Panc1 (cell line): Measurements from ENCODE around the gene ZBTB7A. TPM values are rescaled to one million over a fixed set of nuclear protein-coding genes. Genes with fewer than 3 reads are reported as not detected.

ENCODE experiments used
- ATAC-seq: fragments of 200-7000 bp; cut with Tn5 transposase; 2 replicates; pipeline ENCODE4 v1.9.1; 2020; ENCODE audit warnings: mild to moderate bottlenecking, moderate library complexity
- BruUV-seq: library from RNA; stranded (reverse); fragments of 400-500 nt; replicated peaks from 2 replicates; lab custom pipeline; 2021; lab: Mats Ljungman, UMichigan
- CTCF ChIA-PET: fragments of 300-600 bp; sonication (Branson Sonifier 250); formaldehyde crosslinking; loops from one replicate; lab custom pipeline; 2022; ENCODE audit warnings: antibody characterized with exemption; lab: Charles Lee
- POLR2A ChIA-PET: fragments of 300-600 bp; sonication (Branson Sonifier 250); formaldehyde crosslinking; loops from one replicate; lab custom pipeline; 2022; ENCODE audit warnings: antibody characterized with exemption; lab: Charles Lee
- DNase-seq: peaks from one replicate; pipeline ENCODE4 v3.0.0-alpha.2; 2010; ENCODE audit warnings: low read depth, low spot score
- H3K27ac ChIP-seq: 2 replicates; pipeline ENCODE4 v1.5.1; 2011; ENCODE audit warnings: mild to moderate bottlenecking, low read length, inconsistent platforms
- H3K27me3 ChIP-seq: fragments of 200-500 bp; sonication (Bioruptor generic); 2 replicates; pipeline ENCODE4 v1.6.0; 2014; ENCODE audit warnings: low read length, inconsistent platforms; ENCODE audit not compliant: control insufficient read depth, insufficient read depth
- H3K36me3 ChIP-seq: fragments of 200-500 bp; sonication (Bioruptor generic); 2 replicates; pipeline ENCODE4 v1.5.1; 2014; ENCODE audit warnings: inconsistent platforms, mild to moderate bottlenecking, low read length, moderate library complexity; ENCODE audit not compliant: control insufficient read depth, insufficient read depth
- H3K4me1 ChIP-seq: 2 replicates; pipeline ENCODE4 v1.5.1; 2011; ENCODE audit warnings: inconsistent platforms, mild to moderate bottlenecking, low read length, moderate library complexity; ENCODE audit not compliant: control insufficient read depth, insufficient read depth
- H3K4me3 ChIP-seq, 2 experiments: 2 replicates each; pipeline ENCODE4 v1.5.1; 2011 to 2012; ENCODE audit warnings: low read depth in 2 of 2, low read length in 2 of 2, mild to moderate bottlenecking in 2 of 2, inconsistent platforms in 1 of 2, moderate library complexity in 1 of 2
- H3K9me3 ChIP-seq: fragments of 200-500 bp; sonication (Bioruptor generic); 2 replicates; pipeline ENCODE4 v1.5.1; 2014; ENCODE audit warnings: low read depth, mild to moderate bottlenecking, inconsistent platforms, low read length, moderate library complexity; ENCODE audit not compliant: control insufficient read depth, insufficient read depth
- CTCF ChIP-seq: fragments of 450-650 bp; IDR thresholded peaks from 2 replicates; pipeline ENCODE4 v1.5.1; 2017; ENCODE audit warnings: mild to moderate bottlenecking
- POLR2AphosphoS5 ChIP-seq: IDR thresholded peaks from 2 replicates; pipeline ENCODE4 v1.6.1; 2012; ENCODE audit warnings: mild to moderate bottlenecking, low read depth, low read length, moderate library complexity
- REST ChIP-seq, 2 experiments: IDR thresholded peaks; 2 replicates each; pipeline ENCODE4 v1.6.1; 2011 to 2012; ENCODE audit warnings: low read depth in 2 of 2, control low read depth in 1 of 2, low read length in 1 of 2, mild to moderate bottlenecking in 1 of 2, moderate library complexity in 1 of 2; ENCODE audit not compliant: insufficient read depth in 1 of 2
- SIN3A ChIP-seq: IDR thresholded peaks from 2 replicates; pipeline ENCODE4 v1.6.1; 2012; ENCODE audit warnings: low read depth, mild to moderate bottlenecking, low read length, moderate library complexity, borderline replicate concordance; ENCODE audit not compliant: insufficient read depth
- TCF7L2 ChIP-seq: IDR thresholded peaks from 2 replicates; pipeline ENCODE4 v1.6.1; 2011; ENCODE audit warnings: mild to moderate bottlenecking, low read depth, low read length, inconsistent platforms
- in situ Hi-C: cut with HindIII; loops from 2 replicates; pipeline ENCODE4 v1.10.0; 2016; ENCODE audit warnings: low sequenced_read_pairs, low pct_unique_long_range_greater_than_20kb
- intact Hi-C: fragments of 100-400 bp; cut with micrococcal nuclease; formaldehyde crosslinking; loops from one replicate; pipeline ENCODE4 v1.10.0; 2022; ENCODE audit not compliant: unreplicated experiment
- total RNA-seq: library from RNA; stranded (reverse); gene quantifications from one replicate; pipeline ENCODE4 v1.2.1, GENCODE V29; 2021; ENCODE audit not compliant: unreplicated experiment

Gene ZBTB7A
- total RNA-seq, 1 experiment from 2014 or later: 48.0 TPM

DNA sequence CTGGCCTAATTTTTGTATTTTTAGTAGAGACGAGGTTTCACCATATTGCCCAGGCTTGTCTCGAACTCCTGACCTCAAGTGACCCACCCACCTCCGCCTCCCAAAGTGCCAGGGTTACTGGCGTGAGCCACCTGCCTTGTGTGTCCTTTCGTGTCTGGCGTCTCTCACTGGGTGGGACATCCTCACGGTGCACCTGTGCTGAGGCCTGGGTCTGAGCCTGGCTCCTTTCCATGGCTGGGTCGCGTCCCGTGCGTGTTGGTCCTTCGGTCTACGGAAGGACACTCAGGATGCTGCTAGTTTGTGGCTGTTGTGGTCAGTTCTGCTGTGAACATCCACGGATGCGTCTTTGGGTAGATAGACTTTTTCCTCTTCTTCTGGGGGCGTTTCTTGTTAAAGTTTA, 39.6 kb downstream of the ZBTB7A start:
- ATAC-seq (no peak), DNase-seq (no peak)
- no peaks in the 10 kb centered on the region for H3K4me1 ChIP-seq
- no TSS peak for BruUV-seq
- H3K27me3 ChIP-seq: no peaks in the 10 kb centered on the region
- in situ Hi-C loops (no loop called here), intact Hi-C loops (no loop called here)
- ChIA-PET POLR2A (no interaction called here), CTCF (interaction anchor here (0.6 kb wide), 1 partner anchor 19 kb away, joined by 12 read pairs; no protein-coding TSS in a partner anchor)
- H3K9me3 ChIP-seq: no peaks in the 10 kb centered on the region
- TF ChIP-seq SIN3A (no peak), TCF7L2 (no peak), POLR2AphosphoS5 (no peak), CTCF (no peak), REST (IDR thresholded peaks at IDR 0.05; ENCODE audit: insufficient read depth in 1 of 2, low read depth in 2 of 2, low read length in 1 of 2) (no peak)
- H3K4me3 ChIP-seq: no peak overlapping the region
- H3K36me3 ChIP-seq: no peaks in the 10 kb centered on the region
- H3K27ac ChIP-seq: no peak overlapping the region

- Histone ChIP-seq H3K9me3 (no peaks in the 10 kb centered on the region), H3K4me1 (no peaks in the 10 kb centered on the region), H3K36me3 (no peaks in the 10 kb centered on the region), H3K27me3 (no peaks in the 10 kb centered on the region), H3K27ac (no peak overlapping the region), H3K4me3 (no peak overlapping the region)
- DNase-seq (no peak), ATAC-seq (no peak)
- in situ Hi-C loops: no loop called here
- ChIA-PET POLR2A (no interaction called here), CTCF (no interaction called here)
- intact Hi-C loops: no loop called here
- no TSS peak for BruUV-seq
- TF ChIP-seq REST (IDR thresholded peaks at IDR 0.05; ENCODE audit: insufficient read depth in 1 of 2, low read depth in 2 of 2, low read length in 1 of 2) (no peak), TCF7L2 (no peak), CTCF (no peak)
Measured at GRCh38 chr19:4025317-4025716, 41.4 kb downstream of the ZBTB7A start.
